GM12873 (cell line): ENCODE measurements around the gene SNRNP48.

Source experiments
- TF ChIP-seq, protein P1 (sequence below): IDR thresholded peaks from 2 replicates; pipeline ENCODE4 v1.5.1; 2012; ENCODE audit warnings: low read depth, mild to moderate bottlenecking, moderate library complexity, low read length, control low read depth; ENCODE audit not compliant: insufficient read depth; ENCODE audit errors: missing control alignments

The SNRNP48 gene

DNA sequence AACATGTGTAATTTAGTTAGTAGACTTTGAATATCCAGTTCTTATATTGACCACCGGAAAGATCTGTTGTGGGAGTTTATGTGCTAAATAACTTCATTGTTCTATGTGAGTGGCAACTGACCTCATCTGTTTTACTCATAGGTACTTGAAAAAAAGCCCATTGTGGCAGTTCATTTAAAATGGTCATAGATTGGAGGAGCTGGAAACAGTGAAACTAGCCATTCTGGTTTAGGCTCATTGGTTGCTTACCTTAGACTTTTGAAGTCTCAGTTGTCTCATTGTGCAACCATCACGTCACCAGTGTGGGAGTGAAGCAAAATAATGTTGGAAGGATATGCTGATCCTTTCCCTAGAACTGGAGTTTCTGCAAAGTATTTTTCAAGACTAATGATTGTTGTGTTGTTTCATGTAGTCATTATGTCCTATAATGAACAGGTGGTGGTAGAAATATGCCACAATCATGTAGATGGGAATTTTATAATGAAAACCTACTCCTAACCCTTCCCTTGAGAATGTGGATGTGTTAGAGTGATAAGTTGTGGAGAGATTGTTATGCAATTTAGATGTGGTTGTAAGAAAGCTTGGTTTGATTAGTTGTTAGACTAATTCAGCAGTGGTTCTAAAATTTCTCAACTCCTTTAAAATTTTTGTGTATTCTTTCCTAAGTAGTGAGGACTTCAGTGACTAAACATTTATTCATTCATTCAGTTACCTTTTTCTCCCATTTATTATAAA, 30.2 kb upstream of the SNRNP48 start:
- TF ChIP-seq, protein P1, sequence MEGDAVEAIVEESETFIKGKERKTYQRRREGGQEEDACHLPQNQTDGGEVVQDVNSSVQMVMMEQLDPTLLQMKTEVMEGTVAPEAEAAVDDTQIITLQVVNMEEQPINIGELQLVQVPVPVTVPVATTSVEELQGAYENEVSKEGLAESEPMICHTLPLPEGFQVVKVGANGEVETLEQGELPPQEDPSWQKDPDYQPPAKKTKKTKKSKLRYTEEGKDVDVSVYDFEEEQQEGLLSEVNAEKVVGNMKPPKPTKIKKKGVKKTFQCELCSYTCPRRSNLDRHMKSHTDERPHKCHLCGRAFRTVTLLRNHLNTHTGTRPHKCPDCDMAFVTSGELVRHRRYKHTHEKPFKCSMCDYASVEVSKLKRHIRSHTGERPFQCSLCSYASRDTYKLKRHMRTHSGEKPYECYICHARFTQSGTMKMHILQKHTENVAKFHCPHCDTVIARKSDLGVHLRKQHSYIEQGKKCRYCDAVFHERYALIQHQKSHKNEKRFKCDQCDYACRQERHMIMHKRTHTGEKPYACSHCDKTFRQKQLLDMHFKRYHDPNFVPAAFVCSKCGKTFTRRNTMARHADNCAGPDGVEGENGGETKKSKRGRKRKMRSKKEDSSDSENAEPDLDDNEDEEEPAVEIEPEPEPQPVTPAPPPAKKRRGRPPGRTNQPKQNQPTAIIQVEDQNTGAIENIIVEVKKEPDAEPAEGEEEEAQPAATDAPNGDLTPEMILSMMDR: no peak

DNA sequence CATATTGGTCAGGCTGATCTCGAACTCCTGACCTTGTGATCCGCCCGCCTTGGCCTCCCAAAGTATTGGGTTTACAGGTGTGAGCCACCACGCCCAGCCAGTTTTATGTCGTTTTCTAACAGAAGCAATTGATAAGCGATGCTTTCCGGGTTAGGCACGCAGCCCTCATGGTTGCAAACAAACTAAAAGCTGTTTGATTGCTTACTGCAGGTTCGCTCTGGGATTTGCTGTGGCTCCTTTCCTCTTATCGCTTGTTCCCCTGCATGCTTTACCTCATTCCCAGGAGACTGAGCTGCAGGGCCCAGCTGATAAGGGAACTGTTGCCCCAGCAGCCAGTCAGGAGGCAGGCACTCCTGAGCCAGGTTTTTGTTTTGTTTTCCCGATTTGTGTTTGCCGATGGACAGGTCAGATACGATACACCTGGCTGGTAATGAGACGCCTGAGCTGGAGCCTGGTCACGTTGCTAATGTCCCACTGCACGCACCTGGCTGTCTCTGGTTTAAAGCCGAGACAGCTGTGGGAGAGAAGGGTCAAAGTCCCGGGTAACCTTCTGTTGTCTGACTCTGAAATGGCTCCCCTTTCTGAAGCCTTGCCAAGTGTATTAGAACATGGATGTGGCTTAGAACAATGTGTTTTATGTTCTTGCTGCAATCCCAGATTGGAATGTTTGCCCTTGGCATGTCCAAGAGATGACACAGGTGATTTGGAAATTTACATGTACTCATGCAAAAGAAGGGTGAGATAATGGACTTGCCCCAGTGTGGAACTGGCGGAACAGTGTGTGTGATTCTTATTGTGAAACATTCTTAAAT, 28.6 kb upstream of the SNRNP48 start:
- TF ChIP-seq, protein P1: no peak

DNA sequence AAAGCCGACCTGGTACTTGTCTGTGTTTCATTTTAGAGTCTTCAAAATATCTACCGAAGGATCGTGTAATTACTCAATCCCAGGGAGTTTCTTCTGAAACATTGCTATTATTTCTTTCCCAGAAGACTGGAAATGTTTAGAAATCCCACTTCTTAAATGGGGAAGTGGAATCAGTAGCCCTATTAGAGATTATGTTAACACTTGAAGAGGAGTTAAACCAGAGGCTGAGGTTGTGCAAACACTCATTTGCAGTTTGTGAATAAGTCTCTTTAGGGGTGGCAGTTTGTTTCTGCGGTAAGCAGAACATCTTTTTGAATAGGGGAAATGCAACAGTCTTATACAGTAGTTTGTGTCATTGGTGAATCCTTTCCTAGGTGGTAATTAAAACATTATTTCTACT, 27.2 kb upstream of the SNRNP48 start:
- TF ChIP-seq, protein P1: no peak

DNA sequence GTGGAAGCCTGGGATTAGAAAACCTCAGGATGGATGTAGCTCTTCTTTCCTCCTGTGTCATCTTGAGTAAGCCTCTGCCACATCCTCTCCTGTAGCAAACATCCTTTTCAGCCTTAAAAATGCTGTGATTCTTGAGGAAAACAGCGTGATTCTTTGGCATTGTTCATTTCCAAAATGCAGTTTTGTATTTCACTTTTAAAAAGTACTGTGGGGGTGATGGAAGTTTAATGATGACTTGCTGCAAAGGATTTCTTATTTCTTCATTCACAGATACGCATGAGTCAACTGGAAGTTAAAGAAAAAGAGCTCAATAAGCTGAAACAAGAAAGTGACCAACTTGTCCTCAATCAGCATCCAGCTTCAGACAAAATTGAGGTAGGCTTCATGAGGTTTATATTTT, 23.9 kb upstream of the SNRNP48 start:
- TF ChIP-seq, protein P1: no peak

DNA sequence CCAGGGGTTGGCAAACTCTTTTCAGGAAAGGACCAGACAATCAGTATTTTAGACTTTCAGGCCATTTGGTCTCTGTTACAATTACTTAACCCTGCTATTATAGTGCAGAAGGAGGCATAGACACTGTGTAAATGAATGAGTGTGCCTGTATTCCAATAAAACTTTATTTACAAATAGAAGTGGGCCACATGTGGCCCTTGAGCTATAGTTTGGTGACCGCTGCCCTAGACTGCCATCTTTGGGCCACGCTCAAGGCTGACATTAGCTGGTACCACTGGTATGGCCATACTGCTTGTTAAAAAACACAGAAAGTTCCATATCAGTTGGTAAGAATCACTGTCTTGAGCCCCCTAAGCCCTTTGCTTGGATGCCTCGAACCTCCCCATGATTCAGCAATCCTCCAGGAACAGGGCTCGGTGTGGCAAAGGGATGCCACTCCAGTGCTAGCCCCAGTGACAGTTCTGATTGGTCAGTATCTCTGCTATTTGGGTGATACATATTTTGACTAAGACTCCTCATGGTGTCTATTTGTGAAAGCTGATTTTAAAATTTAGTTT, 23.3 kb upstream of the SNRNP48 start:
- TF ChIP-seq, protein P1: no peak

DNA sequence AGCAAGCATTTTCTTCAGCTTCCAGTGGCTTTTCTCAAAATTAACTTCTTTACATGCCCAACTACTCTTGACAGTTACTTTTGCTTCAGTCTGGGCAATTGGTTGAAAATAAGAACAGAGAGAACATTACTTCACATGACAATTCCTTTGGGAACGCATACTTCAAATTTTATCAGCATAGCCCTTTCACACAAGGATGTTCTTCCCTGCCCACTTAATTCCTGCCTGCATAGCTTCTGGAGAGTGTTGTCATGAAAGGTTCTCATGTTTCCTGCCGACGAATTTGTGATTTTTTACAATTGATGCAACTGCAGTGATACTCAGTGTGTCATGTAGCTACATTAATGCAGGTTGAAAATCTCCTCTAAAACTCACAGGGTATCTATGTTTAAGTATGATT, 22.0 kb upstream of the SNRNP48 start:
- TF ChIP-seq, protein P1: no peak

DNA sequence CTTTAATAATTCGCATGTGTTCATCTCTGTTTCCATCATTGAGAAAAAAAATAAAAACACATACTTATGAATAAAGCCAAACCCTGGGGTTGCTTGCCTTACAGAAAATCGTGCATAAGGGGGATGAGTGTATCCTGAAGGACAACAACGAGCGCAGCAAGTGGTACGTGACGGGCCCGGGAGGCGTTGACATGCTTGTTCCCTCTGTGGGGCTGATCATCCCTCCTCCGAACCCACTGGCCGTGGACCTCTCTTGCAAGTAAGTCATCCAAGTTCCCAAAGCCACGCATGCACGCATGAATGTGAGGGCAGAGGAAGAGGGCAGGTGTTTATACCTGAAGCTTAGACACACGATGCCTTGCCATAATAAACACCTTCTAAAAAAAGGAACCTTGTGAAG, 20.9 kb upstream of the SNRNP48 start:
- TF ChIP-seq, protein P1: no peak
